Neural cell (in vitro differentiated cells): ENCODE data around the gene IL17REL. TPM values are rescaled to one million over a fixed set of nuclear protein-coding genes. Genes with fewer than 3 reads are reported as not detected.

ENCODE experiments used
- H2AFZ ChIP-seq: fragments of 200-600, 300-800 bp; sonication (generic), shearing (Covaris generic); 2 replicates; pipeline ENCODE4 v1.6.0; 2014; ENCODE audit warnings: low read depth, mild to moderate bottlenecking, antibody characterized with exemption, low read length, moderate library complexity
- H3F3A ChIP-seq: fragments of 200-600 bp; shearing (Covaris generic); 2 replicates; pipeline ENCODE4 v1.6.1; 2016; ENCODE audit warnings: mild to moderate bottlenecking, moderate library complexity, mixed read lengths, antibody characterized with exemption, low read length; ENCODE audit not compliant: insufficient read depth, poor library complexity, severe bottlenecking
- H3K27ac ChIP-seq: fragments of 200-600, 300-800 bp; sonication (generic), shearing (Covaris generic); 2 replicates; pipeline ENCODE4 v1.5.1; 2014; ENCODE audit warnings: mild to moderate bottlenecking, low read length, moderate library complexity
- H3K27me3 ChIP-seq: fragments of 300-800, 200-600 bp; sonication (generic), shearing (Covaris generic); 2 replicates; pipeline ENCODE4 v1.6.0; 2014; ENCODE audit warnings: mild to moderate bottlenecking, low read depth, low read length, moderate library complexity; ENCODE audit not compliant: insufficient read depth
- H3K36me3 ChIP-seq: fragments of 300-800, 200-600 bp; sonication (generic), shearing (Covaris generic); 2 replicates; pipeline ENCODE4 v1.5.1; 2014; ENCODE audit warnings: mild to moderate bottlenecking, antibody characterized with exemption, low read length, moderate library complexity; ENCODE audit not compliant: insufficient read depth
- H3K4me2 ChIP-seq: fragments of 300-800, 200-600 bp; sonication (generic), shearing (Covaris generic); 2 replicates; pipeline ENCODE4 v1.6.0; 2014; ENCODE audit warnings: mild to moderate bottlenecking, low read length
- H3K4me3 ChIP-seq: fragments of 300-800, 200-600 bp; sonication (generic), shearing (Covaris generic); 2 replicates; pipeline ENCODE4 v1.5.1; 2014; ENCODE audit warnings: mild to moderate bottlenecking, low read length, moderate library complexity
- H3K79me2 ChIP-seq: fragments of 200-600 bp; shearing (Covaris generic); replicated peaks from 2 replicates; pipeline ENCODE4 v1.6.0; 2014; ENCODE audit warnings: mild to moderate bottlenecking, low read length, moderate library complexity; ENCODE audit not compliant: insufficient read depth
- H3K9ac ChIP-seq: fragments of 300-800, 200-600 bp; sonication (generic), shearing (Covaris generic); 2 replicates; pipeline ENCODE4 v1.6.1; 2016; ENCODE audit warnings: mild to moderate bottlenecking, low read length, mixed read lengths
- H3K9me2 ChIP-seq: fragments of 200-600 bp; shearing (Covaris generic); 2 replicates; pipeline ENCODE4 v1.6.1; 2016; ENCODE audit warnings: mild to moderate bottlenecking, low read length, mixed read lengths; ENCODE audit not compliant: insufficient read depth
- H3K9me3 ChIP-seq: fragments of 200-600, 300-800 bp; sonication (generic), shearing (Covaris generic); 2 replicates; pipeline ENCODE4 v1.6.1; 2016; ENCODE audit warnings: mild to moderate bottlenecking, mixed run types, low read length, moderate library complexity, mixed read lengths
- H4K20me1 ChIP-seq: fragments of 200-600 bp; shearing (Covaris generic); 2 replicates; pipeline ENCODE4 v1.6.1; 2016; ENCODE audit warnings: mild to moderate bottlenecking, mixed run types; ENCODE audit not compliant: insufficient read depth
- CTCF ChIP-seq: fragments of 450-650 bp; IDR thresholded peaks from 2 replicates; pipeline ENCODE4 v1.5.1; 2014; ENCODE audit warnings: antibody characterized with exemption, mild to moderate bottlenecking, moderate library complexity; ENCODE audit not compliant: poor library complexity, severe bottlenecking
- EP300 ChIP-seq: fragments of 450-650 bp; conservative IDR thresholded peaks from 2 replicates; pipeline ENCODE4 v1.6.1; 2014; ENCODE audit warnings: antibody characterized with exemption, mild to moderate bottlenecking, moderate library complexity; ENCODE audit not compliant: poor library complexity, severe bottlenecking
- EZH2 ChIP-seq: fragments of 200-600, 300-800 bp; shearing (Covaris generic), sonication (generic); IDR thresholded peaks from 2 replicates; pipeline ENCODE4 v1.6.1; 2014; ENCODE audit warnings: antibody characterized with exemption, low read length, borderline replicate concordance, mild to moderate bottlenecking; ENCODE audit not compliant: insufficient read depth, poor library complexity, severe bottlenecking
- MXI1 ChIP-seq: fragments of 450-650 bp; conservative IDR thresholded peaks from 2 replicates; pipeline ENCODE4 v1.6.1; 2014; ENCODE audit warnings: antibody characterized with exemption, mild to moderate bottlenecking; ENCODE audit not compliant: poor library complexity, severe bottlenecking
- POLR2AphosphoS5 ChIP-seq: IDR thresholded peaks from 2 replicates; pipeline ENCODE4 v1.6.1; 2012
- REST ChIP-seq: IDR thresholded peaks from 2 replicates; pipeline ENCODE4 v1.6.1; 2012; ENCODE audit warnings: borderline replicate concordance
- SMC3 ChIP-seq: fragments of 450-650 bp; conservative IDR thresholded peaks from 2 replicates; pipeline ENCODE4 v1.6.1; 2014; ENCODE audit warnings: antibody characterized with exemption, mild to moderate bottlenecking, moderate library complexity; ENCODE audit not compliant: poor library complexity
- TAF1 ChIP-seq: IDR thresholded peaks from 2 replicates; pipeline ENCODE4 v1.6.1; 2012; ENCODE audit warnings: low read depth
- polyA plus RNA-seq: library from polyadenylated mRNA; depleted of rRNA; stranded (reverse); fragments of >200 nt; gene quantifications from 2 replicates; pipeline ENCODE4 v1.2.3, GENCODE V29; 2014

IL17REL gene
- polyA plus RNA-seq, 1 donor from 2014 or later: not detected

GRCh38 chr22:50039669-50040443 lies 27.3 kb upstream of the IL17REL start:
- Histone ChIP-seq H3K9me3 (no peaks in the 10 kb centered on the region), H3K4me2 (no peak overlapping the region), H3K36me3 (no peaks in the 10 kb centered on the region), H2AFZ (no peak overlapping the region), H3K79me2 (no peaks in the 10 kb centered on the region), H3K27ac (no peak overlapping the region), H3K27me3 (no peaks in the 10 kb centered on the region), H4K20me1 (no peaks in the 10 kb centered on the region), H3F3A (no peaks in the 10 kb centered on the region), H3K4me3 (no peak overlapping the region), H3K9me2 (no peaks in the 10 kb centered on the region), H3K9ac (no peak overlapping the region)
- no peak for TF ChIP-seq CTCF
- no peak for TF ChIP-seq REST
- TF ChIP-seq EP300: no peak
- no peak for TF ChIP-seq MXI1

- TF ChIP-seq REST (no peak), SMC3 (no peak), EZH2 (no peak), TAF1 (no peak), CTCF (no peak), POLR2AphosphoS5 (no peak), MXI1 (no peak)
- H2AFZ ChIP-seq: no peak overlapping the region
- H3K9me3 ChIP-seq: no peaks in the 10 kb centered on the region
Measured at GRCh38 chr22:50035976-50036724, 23.6 kb upstream of the IL17REL start.

More at GRCh38 chr22:50035976-50036724, 23.6 kb upstream of the IL17REL start:
- Histone ChIP-seq H3K27ac (no peak overlapping the region), H3K79me2 (no peaks in the 10 kb centered on the region), H3F3A (no peaks in the 10 kb centered on the region), H3K4me2 (no peak overlapping the region), H4K20me1 (no peaks in the 10 kb centered on the region), H3K9ac (no peak overlapping the region), H3K36me3 (no peaks in the 10 kb centered on the region), H3K27me3 (no peaks in the 10 kb centered on the region), H3K9me2 (no peaks in the 10 kb centered on the region), H3K4me3 (no peak overlapping the region)
